Uterus (tissue), 2 donors: ENCODE data around the gene APPL1.

ENCODE experiments used
- POLR2A ChIP-seq, 2 donors: fragments of 450-650 bp; IDR thresholded peaks; one replicate each; pipeline ENCODE4 v1.6.1; 2016; ENCODE audit warnings: antibody characterized with exemption in 2 of 2, mild to moderate bottlenecking in 1 of 2, moderate library complexity in 1 of 2
- TF ChIP-seq, protein P1 (sequence below), 4 experiments: fragments of 200-600 bp in 2 of 4; fragments of 450-650 bp in 2 of 4; sonication (generic) in 2 of 4; IDR thresholded peaks; one replicate each; pipeline ENCODE4 v1.5.1; 2016 to 2019; ENCODE audit warnings: antibody characterized with exemption in 4 of 4, mild to moderate bottlenecking in 2 of 4, moderate library complexity in 1 of 4

DNA sequence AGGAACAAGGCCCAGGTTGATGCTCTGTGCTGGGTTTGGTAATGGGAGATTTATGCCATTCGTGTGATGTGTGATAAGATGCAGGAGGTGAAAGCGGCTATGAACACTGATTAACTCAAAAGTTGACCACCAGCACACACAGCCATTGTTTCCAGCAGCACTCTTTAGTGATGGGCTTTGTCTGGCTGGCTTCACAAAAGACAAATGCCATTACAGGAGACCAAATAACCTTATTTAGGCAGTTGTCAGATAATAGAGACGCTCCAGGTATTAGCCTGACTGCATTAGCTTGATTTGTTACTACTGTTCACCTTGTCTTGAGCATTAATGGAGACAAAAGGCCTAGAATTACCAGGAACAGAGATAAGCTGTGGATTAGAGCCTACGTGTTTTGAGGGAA is 32.9 kb upstream of the APPL1 start:
- TF ChIP-seq, protein P1, sequence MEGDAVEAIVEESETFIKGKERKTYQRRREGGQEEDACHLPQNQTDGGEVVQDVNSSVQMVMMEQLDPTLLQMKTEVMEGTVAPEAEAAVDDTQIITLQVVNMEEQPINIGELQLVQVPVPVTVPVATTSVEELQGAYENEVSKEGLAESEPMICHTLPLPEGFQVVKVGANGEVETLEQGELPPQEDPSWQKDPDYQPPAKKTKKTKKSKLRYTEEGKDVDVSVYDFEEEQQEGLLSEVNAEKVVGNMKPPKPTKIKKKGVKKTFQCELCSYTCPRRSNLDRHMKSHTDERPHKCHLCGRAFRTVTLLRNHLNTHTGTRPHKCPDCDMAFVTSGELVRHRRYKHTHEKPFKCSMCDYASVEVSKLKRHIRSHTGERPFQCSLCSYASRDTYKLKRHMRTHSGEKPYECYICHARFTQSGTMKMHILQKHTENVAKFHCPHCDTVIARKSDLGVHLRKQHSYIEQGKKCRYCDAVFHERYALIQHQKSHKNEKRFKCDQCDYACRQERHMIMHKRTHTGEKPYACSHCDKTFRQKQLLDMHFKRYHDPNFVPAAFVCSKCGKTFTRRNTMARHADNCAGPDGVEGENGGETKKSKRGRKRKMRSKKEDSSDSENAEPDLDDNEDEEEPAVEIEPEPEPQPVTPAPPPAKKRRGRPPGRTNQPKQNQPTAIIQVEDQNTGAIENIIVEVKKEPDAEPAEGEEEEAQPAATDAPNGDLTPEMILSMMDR (IDR thresholded peaks at IDR 0.05): no peak
- TF ChIP-seq POLR2A (IDR thresholded peaks at IDR 0.05): no peak
